Right lobe of liver (tissue), 4 donors: ENCODE measurements around the gene MED22.

Source experiments
- POLR2A ChIP-seq: fragments of 450-650 bp; IDR thresholded peaks from one replicate; pipeline ENCODE4 v1.6.1; 2017; ENCODE audit warnings: antibody characterized with exemption, mild to moderate bottlenecking
- TF ChIP-seq, protein P1 (sequence below), 4 donors: fragments of 200-600 bp in 3 of 4; fragments of 450-650 bp in 1 of 4; IDR thresholded peaks; one replicate each; pipeline versions ENCODE4 v1.5.1 to v1.8.0; 2016 to 2022; ENCODE audit warnings: antibody characterized with exemption in 4 of 4, mild to moderate bottlenecking in 2 of 4
- donor health status: DM: no; HTN: no; CAD: no.
- donor health status: DM: no; HTN: no; CAD: no.
- donor health status: DM: no; HTN: yes; CAD: no.

DNA sequence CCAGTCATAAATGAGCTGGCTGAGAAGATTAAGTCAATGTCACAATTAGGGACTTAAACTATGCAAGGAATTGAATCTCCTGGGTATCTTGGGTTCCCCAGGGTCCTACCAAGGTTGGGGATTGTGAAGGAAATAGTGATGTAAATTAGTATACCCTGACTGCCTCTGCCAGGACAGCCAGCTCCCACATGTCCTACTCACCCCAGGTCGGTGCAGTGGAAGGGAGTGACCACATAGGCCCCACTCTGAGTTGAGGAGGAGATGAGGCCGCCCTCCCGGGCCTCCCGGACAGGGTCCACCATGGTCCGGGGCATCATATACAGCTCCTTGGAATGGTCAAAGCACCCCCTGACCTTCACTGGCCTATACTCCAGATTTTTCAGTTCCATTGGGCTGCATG lies 5.6 kb upstream of the MED22 start:
- TF ChIP-seq, protein P1, sequence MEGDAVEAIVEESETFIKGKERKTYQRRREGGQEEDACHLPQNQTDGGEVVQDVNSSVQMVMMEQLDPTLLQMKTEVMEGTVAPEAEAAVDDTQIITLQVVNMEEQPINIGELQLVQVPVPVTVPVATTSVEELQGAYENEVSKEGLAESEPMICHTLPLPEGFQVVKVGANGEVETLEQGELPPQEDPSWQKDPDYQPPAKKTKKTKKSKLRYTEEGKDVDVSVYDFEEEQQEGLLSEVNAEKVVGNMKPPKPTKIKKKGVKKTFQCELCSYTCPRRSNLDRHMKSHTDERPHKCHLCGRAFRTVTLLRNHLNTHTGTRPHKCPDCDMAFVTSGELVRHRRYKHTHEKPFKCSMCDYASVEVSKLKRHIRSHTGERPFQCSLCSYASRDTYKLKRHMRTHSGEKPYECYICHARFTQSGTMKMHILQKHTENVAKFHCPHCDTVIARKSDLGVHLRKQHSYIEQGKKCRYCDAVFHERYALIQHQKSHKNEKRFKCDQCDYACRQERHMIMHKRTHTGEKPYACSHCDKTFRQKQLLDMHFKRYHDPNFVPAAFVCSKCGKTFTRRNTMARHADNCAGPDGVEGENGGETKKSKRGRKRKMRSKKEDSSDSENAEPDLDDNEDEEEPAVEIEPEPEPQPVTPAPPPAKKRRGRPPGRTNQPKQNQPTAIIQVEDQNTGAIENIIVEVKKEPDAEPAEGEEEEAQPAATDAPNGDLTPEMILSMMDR (IDR thresholded peaks at IDR 0.05), result no peak
- no peak for TF ChIP-seq POLR2A
